Esophagus squamous epithelium (tissue), 4 donors: ENCODE measurements around the gene DIDO1.

Source experiments
- POLR2A ChIP-seq, 4 donors: fragments of 450-650 bp; IDR thresholded peaks; one replicate each; pipeline ENCODE4 v1.6.1; 2017; ENCODE audit warnings: antibody characterized with exemption in 4 of 4, mild to moderate bottlenecking in 4 of 4, moderate library complexity in 3 of 4
- TF ChIP-seq, protein P1 (sequence below), 6 experiments: fragments of 450-650 bp in 4 of 6; fragments of 200-600 bp in 2 of 6; sonication (generic) in 2 of 6; IDR thresholded peaks; one replicate each; pipeline ENCODE4 v1.5.1; 2016 to 2019; ENCODE audit warnings: antibody characterized with exemption in 6 of 6, mild to moderate bottlenecking in 4 of 6, moderate library complexity in 4 of 6

DNA sequence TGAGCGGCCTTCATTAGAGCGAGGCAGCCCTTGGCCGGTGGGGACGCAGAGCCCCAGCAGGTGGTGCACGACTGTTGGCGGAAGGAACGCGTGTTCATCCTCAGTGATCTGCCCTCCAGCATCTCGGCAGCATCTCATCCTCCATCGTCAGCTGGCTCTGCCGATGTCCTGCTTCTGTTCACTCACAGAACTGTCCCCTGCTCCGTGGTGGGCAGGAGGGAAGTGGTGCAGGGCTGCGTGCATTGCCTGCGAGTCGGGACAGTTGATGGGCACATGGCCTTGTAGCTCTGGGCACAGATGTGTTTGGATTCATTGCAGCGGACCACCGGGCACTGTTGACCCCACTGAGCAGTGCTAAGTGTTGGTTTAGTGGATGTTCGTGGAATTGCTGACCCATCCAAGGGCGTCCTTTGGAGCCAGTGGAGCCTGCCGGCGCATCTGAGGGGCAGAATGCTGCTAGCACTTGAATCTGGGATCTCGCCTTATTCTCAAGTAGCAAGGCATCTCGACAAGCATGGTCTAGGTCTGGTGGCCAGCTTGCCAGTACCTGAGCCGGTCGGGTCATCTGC lies 19.6 kb upstream of the DIDO1 start:
- TF ChIP-seq, protein P1, sequence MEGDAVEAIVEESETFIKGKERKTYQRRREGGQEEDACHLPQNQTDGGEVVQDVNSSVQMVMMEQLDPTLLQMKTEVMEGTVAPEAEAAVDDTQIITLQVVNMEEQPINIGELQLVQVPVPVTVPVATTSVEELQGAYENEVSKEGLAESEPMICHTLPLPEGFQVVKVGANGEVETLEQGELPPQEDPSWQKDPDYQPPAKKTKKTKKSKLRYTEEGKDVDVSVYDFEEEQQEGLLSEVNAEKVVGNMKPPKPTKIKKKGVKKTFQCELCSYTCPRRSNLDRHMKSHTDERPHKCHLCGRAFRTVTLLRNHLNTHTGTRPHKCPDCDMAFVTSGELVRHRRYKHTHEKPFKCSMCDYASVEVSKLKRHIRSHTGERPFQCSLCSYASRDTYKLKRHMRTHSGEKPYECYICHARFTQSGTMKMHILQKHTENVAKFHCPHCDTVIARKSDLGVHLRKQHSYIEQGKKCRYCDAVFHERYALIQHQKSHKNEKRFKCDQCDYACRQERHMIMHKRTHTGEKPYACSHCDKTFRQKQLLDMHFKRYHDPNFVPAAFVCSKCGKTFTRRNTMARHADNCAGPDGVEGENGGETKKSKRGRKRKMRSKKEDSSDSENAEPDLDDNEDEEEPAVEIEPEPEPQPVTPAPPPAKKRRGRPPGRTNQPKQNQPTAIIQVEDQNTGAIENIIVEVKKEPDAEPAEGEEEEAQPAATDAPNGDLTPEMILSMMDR (IDR thresholded peaks at IDR 0.05): no peak
- TF ChIP-seq POLR2A (IDR thresholded peaks at IDR 0.05): no peak
